Measurements from ENCODE around the gene RAB31.

Gene RAB31

DNA sequence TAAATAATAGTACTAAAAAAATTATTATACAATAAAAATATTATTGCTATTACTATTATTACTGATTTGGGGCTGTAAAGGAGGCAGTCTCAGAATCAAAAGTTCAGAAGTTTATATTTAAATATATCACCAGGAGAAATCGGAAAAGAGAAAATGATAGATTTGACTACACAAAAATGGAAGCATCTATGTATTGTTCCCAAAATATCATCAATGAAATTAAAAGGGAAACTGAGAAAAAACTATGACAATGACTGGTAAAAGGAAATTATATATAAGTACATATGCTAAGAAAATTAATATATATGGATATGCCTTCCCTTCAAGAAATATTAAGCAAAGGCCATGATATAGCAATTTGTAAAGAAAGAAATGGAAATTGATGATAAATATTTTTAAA lies 170.0 kb downstream of the RAB31 start:
- no peaks in the 10 kb centered on the region for H3K9me3 ChIP-seq (ENCODE audit: severe bottlenecking)
- H3K36me3 ChIP-seq, result no peaks in the 10 kb centered on the region
- H3K27me3 ChIP-seq (ENCODE audit: insufficient read depth, low read depth, severe bottlenecking), result no peaks in the 10 kb centered on the region
- no peak overlapping the region for H3K27ac ChIP-seq
- H3K4me3 ChIP-seq (ENCODE audit: low read depth, low read length), result no peak overlapping the region
- no peak for DNase-seq
- TF ChIP-seq, protein P1, sequence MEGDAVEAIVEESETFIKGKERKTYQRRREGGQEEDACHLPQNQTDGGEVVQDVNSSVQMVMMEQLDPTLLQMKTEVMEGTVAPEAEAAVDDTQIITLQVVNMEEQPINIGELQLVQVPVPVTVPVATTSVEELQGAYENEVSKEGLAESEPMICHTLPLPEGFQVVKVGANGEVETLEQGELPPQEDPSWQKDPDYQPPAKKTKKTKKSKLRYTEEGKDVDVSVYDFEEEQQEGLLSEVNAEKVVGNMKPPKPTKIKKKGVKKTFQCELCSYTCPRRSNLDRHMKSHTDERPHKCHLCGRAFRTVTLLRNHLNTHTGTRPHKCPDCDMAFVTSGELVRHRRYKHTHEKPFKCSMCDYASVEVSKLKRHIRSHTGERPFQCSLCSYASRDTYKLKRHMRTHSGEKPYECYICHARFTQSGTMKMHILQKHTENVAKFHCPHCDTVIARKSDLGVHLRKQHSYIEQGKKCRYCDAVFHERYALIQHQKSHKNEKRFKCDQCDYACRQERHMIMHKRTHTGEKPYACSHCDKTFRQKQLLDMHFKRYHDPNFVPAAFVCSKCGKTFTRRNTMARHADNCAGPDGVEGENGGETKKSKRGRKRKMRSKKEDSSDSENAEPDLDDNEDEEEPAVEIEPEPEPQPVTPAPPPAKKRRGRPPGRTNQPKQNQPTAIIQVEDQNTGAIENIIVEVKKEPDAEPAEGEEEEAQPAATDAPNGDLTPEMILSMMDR (IDR thresholded peaks at IDR 0.05; ENCODE audit: low read depth, low read length), result no peak

DNA sequence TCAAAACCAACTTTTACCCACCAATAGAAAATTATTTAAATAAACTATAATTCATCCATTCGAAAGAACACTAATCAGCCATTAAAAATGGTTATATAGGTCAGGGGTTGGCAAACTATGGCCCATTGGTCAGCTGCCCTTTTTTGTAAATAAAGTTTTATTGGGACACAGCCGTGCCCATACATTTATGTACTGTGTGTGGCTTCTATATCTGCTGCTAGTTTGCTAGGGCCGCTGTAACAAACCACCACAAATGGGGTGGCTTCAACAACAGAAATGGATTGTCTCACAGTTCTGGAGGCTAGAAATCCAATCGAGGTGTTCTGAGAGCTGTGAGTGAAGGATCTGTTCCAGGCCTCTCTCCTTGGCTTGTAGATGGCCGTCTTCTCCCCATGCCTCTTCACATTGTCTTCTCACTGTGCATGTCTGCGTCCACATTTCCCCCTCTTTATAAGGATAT lies 170.7 kb downstream of the RAB31 start:
- TF ChIP-seq, protein P1 (IDR thresholded peaks at IDR 0.05; ENCODE audit: low read depth, low read length), result no peak
- no peaks in the 10 kb centered on the region for H3K27me3 ChIP-seq (ENCODE audit: insufficient read depth, low read depth, severe bottlenecking)
- H3K27ac ChIP-seq, result no peak overlapping the region
- no peak overlapping the region for H3K4me3 ChIP-seq (ENCODE audit: low read depth, low read length)
- no peak for DNase-seq
- no peaks in the 10 kb centered on the region for H3K9me3 ChIP-seq (ENCODE audit: severe bottlenecking)
- H3K36me3 ChIP-seq, result no peaks in the 10 kb centered on the region

DNA sequence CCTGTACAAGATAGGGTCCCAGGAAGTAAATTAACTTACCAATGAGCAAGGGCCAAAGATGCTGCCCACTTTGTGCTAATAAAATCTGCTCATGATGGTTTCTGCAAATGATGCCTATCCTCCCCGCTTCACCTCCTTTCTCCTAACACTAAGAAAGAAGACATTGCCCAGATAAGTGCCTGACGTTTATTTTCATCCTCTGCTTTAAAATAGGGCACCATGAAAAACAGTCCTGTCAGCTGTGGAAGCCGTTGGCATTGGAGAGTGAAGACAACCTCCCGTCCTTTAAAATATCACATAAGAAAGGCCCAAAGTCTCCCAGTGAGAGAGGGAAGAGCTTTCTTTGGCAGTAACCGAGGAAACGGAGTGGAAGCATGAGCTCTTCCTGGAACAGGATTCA lies 176.0 kb downstream of the RAB31 start:
- no peaks in the 10 kb centered on the region for H3K9me3 ChIP-seq (ENCODE audit: severe bottlenecking)
- H3K36me3 ChIP-seq, result no peaks in the 10 kb centered on the region
- TF ChIP-seq, protein P1 (IDR thresholded peaks at IDR 0.05; ENCODE audit: low read depth, low read length), result no peak
- DNase-seq, result no peak
- no peaks in the 10 kb centered on the region for H3K27me3 ChIP-seq (ENCODE audit: insufficient read depth, low read depth, severe bottlenecking)
- H3K4me3 ChIP-seq (ENCODE audit: low read depth, low read length), result no peak overlapping the region
- H3K27ac ChIP-seq, result no peak overlapping the region

GRCh38 chr18:9884532-9885140 lies 176.5 kb downstream of the RAB31 start:
- no peaks in the 10 kb centered on the region for H3K36me3 ChIP-seq
- no peak overlapping the region for H3K4me3 ChIP-seq (ENCODE audit: low read depth, low read length)
- no peaks in the 10 kb centered on the region for H3K9me3 ChIP-seq (ENCODE audit: severe bottlenecking)
- TF ChIP-seq, protein P1 (IDR thresholded peaks at IDR 0.05; ENCODE audit: low read depth, low read length), result no peak
- H3K27ac ChIP-seq, result no peak overlapping the region
- no peaks in the 10 kb centered on the region for H3K27me3 ChIP-seq (ENCODE audit: insufficient read depth, low read depth, severe bottlenecking)
- no peak for DNase-seq

- TF ChIP-seq, protein P1 (IDR thresholded peaks at IDR 0.05; ENCODE audit: low read depth, low read length), result no peak
- no peaks in the 10 kb centered on the region for H3K27me3 ChIP-seq (ENCODE audit: insufficient read depth, low read depth, severe bottlenecking)
- no peak for DNase-seq
Measured at GRCh38 chr18:9885170-9886004, 177.3 kb downstream of the RAB31 start, which contains the start of gene TXNDC2. Gene TXNDC2 (plus strand): TSS chr18:9885973. CDS start chr18:9886681, 708 bp downstream.

More at GRCh38 chr18:9885170-9886004, 177.3 kb downstream of the RAB31 start, which contains the start of gene TXNDC2:
- H3K36me3 ChIP-seq, result no peaks in the 10 kb centered on the region
- no peak within 1 kb of the TSS for H3K27ac ChIP-seq
- H3K9me3 ChIP-seq (ENCODE audit: severe bottlenecking), result no peaks in the 10 kb centered on the region
- no peak within 1 kb of the TSS for H3K4me3 ChIP-seq (ENCODE audit: low read depth, low read length)

Measured in WERI-Rb-1 (cell line).